ENCODE measurements around the gene GLRA2. TPM values are rescaled to one million over a fixed set of nuclear protein-coding genes. Genes with fewer than 3 reads are reported as not detected.
"Not testable (repeated sequence)": the region's sequence is repeated elsewhere in the genome, so short reads cannot be mapped to it uniquely, and the experiment has no call there.

GLRA2 gene
- total RNA-seq, 1 experiment from 2014 or later: 1.1 TPM

DNA sequence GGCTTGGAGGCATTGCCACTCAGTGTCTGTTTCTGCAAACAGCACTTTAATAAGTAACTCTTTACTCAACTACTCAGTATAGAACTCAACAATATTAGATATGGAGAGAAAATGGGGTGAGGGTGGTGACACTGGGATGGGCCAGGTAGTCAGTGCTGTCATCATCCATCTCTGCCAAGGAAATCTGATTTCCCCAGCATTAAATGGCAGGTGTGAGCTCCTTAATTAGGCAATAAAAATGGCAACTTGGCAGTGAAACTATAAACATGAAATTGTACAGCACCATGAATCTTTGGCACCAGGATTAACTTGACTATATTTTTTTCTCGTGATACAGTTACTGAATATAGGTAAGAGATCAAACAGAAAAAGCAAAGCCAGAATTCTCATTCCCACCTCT is 146.2 kb downstream of the GLRA2 start:
- DNase-seq (ENCODE audit: low read depth): no peak
- in situ Hi-C loops (cut with HindIII; ENCODE audit: low pct_unique_long_range_greater_than_20kb, low sequenced_read_pairs): no loop called here

DNA sequence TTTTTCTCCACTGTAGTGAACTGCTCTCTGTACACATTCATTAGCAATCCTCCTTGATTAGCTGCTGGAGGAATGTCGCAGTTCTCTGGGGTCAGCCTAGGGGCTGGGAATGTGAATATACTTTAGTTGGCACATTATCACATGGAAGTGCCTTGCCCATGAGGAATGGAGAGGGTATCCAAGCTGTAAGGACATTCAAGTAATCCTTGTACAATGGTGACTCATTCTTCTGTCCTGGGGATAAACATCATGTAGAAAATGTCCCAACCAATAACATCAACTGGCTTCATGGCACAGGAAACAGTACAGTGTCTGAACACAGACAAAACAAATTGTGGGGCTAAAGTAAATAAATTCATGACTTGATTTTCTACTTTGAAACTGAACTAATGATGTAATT is 147.1 kb downstream of the GLRA2 start:
- in situ Hi-C loops (cut with HindIII; ENCODE audit: low pct_unique_long_range_greater_than_20kb, low sequenced_read_pairs): no loop called here
- no peak for DNase-seq (ENCODE audit: low read depth)

DNA sequence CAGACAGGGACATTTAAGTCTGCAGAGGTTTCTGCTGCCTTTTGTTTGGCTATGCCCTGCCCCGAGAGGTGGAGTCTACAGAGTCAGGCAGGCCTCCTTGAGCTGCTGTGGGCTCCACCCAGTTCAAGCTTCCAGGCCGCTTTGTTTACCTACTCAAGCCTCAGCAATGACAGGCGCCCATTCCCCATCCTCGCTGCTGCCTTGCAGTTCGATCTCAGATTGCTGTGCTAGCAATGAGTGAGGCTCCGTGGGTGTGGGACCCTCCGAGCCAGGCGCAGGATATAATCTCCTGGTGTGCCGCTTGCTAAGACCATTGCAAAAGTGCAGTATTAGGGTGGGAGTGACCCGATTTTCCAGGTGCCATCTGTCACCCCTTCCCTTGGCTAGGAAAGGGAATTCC is 159.0 kb downstream of the GLRA2 start:
- in situ Hi-C loops (cut with HindIII; ENCODE audit: low pct_unique_long_range_greater_than_20kb, low sequenced_read_pairs); DNase-seq (ENCODE audit: low read depth): not testable (repeated sequence)

DNA sequence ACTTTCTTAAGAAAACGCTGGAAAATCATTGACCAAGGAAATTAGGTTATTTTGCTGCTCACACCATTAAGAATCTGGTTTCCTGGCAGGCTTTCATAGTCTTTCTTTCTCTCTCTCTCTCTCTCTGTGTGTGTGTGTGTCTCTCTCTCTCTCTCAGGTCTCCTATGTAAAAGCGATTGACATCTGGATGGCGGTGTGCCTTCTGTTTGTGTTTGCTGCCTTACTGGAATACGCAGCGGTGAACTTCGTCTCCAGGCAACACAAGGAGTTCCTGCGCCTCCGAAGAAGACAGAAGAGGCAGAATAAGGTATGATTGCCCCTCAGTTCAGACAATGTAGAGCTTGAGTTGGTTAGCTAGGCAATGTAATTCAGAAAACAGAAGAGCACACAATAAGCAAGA is 161.2 kb downstream of the GLRA2 start:
- in situ Hi-C loops (cut with HindIII; ENCODE audit: low pct_unique_long_range_greater_than_20kb, low sequenced_read_pairs): no loop called here
- no peak for DNase-seq (ENCODE audit: low read depth)

DNA sequence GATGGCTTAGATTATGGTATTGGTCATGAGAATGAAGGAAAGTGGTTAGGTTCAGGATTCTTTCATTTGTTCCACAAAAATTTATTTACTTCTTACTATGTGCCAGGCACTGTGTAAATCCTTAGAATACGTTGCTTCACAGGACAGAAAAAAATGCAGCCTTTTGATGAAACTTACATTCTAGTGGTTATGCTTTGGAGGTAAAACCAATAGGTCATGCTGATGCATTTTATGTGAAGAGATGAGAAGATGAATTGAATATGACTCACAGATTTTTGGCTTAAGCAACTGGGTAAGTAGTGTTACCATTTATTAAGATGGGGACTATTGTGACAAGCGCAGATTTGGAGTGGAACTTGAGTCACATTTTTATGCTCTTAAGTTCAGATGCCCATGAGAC is 165.3 kb downstream of the GLRA2 start:
- DNase-seq (ENCODE audit: low read depth): no peak
- in situ Hi-C loops (cut with HindIII; ENCODE audit: low pct_unique_long_range_greater_than_20kb, low sequenced_read_pairs): no loop called here

DNA sequence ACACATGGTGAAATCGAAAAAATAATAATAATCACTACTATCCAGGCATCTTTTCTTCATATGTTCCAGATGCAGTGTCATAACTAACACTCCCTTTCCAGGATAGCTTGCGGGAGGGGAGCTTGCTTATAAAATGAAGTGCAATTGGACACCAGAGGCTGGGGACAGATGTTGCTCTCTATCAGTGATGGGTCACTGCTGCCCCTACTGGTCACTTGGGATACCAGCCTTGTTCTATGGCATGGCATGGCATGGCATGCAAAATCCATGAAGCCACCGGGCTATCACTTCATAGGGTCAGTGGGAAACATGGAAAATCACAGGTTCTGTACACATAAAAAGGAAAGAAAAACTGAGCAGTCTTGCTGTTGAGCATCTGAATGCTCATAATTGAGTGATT is 168.1 kb downstream of the GLRA2 start:
- DNase-seq (ENCODE audit: low read depth): no peak
- in situ Hi-C loops (cut with HindIII; ENCODE audit: low pct_unique_long_range_greater_than_20kb, low sequenced_read_pairs): no loop called here

DNA sequence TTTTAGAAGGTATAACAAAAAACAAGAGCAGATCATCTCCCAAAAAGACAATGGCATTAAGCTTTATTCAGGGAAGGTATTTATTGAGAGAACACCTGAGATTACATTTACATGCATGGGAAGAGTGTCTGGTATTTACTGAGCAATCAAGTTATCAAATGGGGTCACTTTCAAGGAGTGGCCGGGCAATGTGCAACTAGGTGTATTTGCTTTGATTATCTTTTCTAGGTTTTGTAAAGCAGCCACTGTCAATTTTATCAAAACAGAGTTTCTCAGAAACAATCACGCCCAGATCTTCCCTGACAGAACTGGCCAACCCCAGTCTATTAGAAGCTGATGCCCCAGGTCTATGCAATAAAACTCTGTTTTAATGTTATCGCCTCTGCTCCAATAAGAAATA is 169.5 kb downstream of the GLRA2 start:
- in situ Hi-C loops (cut with HindIII; ENCODE audit: low pct_unique_long_range_greater_than_20kb, low sequenced_read_pairs): no loop called here
- DNase-seq (ENCODE audit: low read depth): no peak

DNA sequence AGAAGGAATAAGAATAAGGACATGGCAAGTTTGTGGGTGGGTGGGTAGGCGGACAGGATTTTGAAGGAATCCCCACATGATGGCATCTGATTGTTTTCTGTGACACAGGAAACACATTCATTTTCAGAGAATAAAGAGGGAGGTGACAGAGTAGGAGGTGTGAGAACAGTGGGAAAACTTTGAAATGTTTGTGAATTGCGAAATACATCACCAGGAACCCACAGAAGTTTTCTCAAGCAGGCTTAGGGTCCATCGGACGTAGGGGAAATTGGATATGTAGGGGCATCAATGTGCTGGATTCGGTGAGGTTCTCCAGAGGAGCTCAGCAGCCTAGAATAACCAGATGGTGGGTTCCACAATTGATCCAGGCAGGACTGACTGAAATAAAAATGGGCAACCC is 171.6 kb downstream of the GLRA2 start:
- no peak for DNase-seq (ENCODE audit: low read depth)
- in situ Hi-C loops (cut with HindIII; ENCODE audit: low pct_unique_long_range_greater_than_20kb, low sequenced_read_pairs): no loop called here

DNA sequence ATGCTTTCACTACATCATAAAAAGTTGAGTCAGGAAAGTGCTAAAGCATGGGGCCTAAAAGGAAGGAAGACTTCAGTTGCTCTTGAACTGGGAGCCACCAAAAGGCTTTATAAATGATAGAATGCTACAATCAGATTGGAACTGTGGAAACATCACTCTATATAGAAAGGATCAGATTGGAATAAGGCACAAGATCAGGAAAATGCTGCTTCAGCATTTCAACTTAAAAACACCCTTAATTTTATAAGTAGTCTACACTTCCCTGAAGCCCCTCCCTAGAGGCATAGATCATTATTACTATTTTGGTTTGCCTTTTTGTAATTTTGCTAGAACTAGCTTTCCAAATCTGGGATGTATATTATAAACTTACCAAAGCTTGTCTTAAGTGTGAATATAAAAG is 172.8 kb downstream of the GLRA2 start:
- DNase-seq (ENCODE audit: low read depth): no peak
- in situ Hi-C loops (cut with HindIII; ENCODE audit: low pct_unique_long_range_greater_than_20kb, low sequenced_read_pairs): no loop called here

DNA sequence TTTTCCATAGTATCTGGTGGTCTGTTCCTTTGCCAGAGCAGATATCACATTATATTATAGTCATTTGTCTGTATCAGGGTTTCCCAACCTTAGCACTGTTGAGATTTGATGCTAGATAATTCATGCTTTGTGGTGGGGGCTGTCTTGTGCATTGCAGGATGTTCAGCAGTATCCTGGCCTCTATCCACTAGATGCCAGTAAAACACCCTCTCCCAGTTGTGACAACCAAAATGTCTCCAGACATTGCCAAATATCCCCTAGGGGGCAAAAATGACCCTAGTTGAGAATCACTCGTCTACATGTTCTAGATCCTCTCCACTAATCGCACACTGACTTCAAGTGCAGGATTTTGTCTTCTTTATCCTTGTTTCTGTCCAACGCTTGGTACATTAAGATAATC is 182.8 kb downstream of the GLRA2 start:
- no peak for DNase-seq (ENCODE audit: low read depth)
- in situ Hi-C loops (cut with HindIII; ENCODE audit: low pct_unique_long_range_greater_than_20kb, low sequenced_read_pairs): no loop called here

DNA sequence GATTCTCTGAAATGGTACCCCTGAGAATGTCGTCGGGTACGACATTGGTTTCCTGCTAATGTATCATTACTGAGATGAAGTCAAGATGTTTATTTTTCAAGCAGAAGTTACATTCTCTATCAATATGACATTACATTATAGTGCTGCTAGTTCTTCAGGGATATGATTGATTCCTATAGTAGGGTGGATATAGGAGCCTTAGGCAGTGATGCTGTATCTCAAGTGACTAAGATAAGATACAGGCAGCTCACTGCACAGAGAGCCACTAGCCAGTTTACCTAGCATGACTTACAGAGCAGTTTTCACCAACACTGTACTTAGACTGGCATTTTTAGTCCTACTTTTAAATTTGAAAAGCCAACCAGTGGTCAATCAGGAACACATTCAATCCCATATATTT is 188.6 kb downstream of the GLRA2 start:
- in situ Hi-C loops (cut with HindIII; ENCODE audit: low pct_unique_long_range_greater_than_20kb, low sequenced_read_pairs): no loop called here
- no peak for DNase-seq (ENCODE audit: low read depth)

DNA sequence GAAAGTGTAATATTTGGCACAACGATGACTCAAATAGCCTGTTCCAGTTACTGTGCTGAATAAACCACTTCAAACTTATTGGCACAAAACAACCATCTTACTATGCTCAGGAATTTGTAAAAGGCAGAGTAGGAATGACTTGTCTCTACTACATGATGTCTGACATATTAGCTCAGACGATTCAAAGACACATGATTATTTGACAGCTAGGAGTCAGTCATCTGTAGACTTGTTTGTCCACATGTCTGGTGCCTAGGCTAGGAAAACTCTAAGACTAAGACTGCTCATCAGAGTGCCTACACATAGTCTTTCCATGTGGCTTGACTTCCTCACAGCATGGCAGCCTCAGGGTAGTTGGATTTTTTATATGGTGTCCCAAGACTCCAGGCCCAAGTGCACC is 189.1 kb downstream of the GLRA2 start:
- no peak for DNase-seq (ENCODE audit: low read depth)
- in situ Hi-C loops (cut with HindIII; ENCODE audit: low pct_unique_long_range_greater_than_20kb, low sequenced_read_pairs): no loop called here

DNA sequence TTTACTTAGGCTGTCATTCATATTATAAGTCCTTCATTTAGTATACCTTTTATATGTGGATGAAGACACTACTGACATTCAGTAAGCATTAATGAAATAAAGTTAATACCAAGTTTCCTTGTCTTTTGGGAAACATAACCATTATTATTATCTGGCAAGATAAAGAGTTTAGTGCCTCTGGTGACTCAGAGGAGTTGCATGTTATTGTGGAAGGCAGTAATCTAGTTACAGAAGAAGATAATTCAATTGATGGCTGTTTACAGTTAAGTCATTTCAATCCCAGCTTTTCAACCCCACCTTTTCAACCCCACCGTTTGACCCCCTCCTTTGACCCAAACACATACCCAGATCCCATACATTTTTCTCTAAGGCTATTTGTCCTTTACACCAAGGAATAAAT is 199.7 kb downstream of the GLRA2 start:
- no peak for DNase-seq (ENCODE audit: low read depth)
- in situ Hi-C loops (cut with HindIII; ENCODE audit: low pct_unique_long_range_greater_than_20kb, low sequenced_read_pairs): no loop called here

DNA sequence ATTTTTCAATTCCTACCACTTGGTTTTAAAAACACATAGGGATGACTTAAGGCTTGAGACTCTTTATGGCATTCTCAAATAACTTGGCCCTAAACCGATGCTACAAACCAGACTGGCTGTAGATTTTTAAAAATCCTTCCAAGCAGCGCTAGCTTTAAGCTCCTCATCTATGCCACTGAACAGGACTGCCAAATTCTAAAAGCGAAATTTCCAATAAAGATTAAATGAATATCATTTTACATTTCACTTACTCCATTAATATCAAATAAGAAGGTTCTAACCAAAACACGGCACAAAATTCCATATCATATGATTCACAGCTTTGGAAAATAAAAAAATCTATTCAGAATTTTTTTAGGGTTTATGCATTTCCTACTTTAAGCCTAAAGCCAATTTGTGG is 209.3 kb downstream of the GLRA2 start:
- no peak for DNase-seq (ENCODE audit: low read depth)
- in situ Hi-C loops (cut with HindIII; ENCODE audit: low pct_unique_long_range_greater_than_20kb, low sequenced_read_pairs): no loop called here

DNA sequence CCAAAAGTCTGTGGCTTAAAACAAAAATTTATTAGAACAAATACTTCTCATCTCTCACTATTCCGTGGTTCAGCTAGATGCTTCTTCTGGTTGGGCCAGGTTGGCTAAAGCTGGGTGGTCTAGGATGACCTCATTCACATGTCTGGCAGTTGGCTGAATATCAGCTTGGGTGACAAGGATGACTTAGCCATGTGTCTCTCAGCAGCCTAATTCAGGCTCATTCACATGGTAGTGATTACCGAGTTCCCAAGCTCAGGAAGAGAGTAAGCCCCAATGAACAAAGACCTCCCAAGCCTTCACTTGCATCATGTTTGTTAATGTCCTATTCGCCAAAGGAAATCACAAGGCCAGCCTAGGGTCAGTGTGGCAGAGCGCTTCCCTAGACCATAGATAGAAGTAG is 224.1 kb downstream of the GLRA2 start:
- no peak for DNase-seq (ENCODE audit: low read depth)
- in situ Hi-C loops (cut with HindIII; ENCODE audit: low pct_unique_long_range_greater_than_20kb, low sequenced_read_pairs): no loop called here

DNA sequence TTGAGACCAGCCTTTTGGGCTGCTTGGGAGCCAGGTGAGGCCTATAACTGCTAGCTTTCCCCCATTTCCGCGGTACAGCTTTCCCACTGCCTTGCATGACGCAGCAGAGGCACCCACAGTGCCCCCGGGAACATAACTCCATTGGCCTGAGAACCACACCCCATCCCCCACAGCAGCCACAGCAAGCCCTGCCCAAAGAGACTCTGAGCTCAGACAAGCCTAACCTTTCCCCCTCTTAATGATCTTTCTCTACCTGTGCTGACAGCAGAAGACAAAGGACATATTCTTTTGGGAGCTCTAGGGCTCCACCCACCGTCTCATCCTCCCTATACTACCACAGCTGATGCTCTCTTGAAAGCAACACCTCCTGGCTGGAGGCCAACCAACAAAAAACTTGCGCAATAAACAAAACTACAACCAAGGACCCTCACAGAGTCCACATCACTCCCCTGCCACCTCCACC is 228.7 kb downstream of the GLRA2 start:
- in situ Hi-C loops (cut with HindIII; ENCODE audit: low pct_unique_long_range_greater_than_20kb, low sequenced_read_pairs): no loop called here

DNA sequence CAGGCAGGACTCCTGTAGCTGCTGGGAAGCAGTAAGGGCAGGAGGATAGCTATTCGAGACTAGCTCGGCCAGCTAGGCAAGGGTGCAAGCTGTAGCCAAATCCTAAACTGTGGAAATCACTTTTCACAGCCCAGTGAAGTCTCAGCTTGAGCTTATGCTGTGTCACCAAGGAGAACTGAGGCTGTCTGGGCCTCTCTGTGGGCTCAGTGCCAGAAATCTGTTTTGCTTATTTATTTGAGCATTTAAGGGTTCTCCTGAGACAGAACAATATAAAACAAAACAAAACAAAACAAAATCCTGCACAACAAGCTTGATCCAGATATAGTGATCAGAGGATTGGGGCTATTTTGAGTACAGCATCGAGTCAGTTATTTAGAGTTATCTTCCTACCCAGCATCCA is 246.1 kb downstream of the GLRA2 start:
- DNase-seq (ENCODE audit: low read depth): no peak
- in situ Hi-C loops (cut with HindIII; ENCODE audit: low pct_unique_long_range_greater_than_20kb, low sequenced_read_pairs): no loop called here

More for the DNA sequence above, 228.7 kb downstream of the GLRA2 start:
- no peak for DNase-seq (ENCODE audit: low read depth)

DNA sequence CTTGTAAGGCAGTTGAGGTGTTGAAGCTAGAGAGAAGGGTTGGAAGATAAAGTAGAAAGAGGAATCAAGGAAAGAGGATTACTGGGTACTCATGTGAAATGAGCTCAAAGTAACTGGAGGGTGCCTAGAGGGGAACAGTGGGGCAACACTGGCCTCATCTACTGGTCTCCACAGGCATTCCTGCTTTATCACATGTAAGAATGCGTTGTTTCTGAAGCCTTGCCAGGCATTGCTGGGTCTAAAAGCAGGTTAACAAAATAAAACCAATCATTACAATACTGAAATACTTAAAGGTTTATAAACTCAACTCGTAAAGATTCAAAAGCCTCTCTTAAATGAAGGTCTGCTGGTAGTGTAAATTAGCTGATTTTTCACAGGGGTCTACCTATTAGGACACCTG is 247.6 kb downstream of the GLRA2 start:
- in situ Hi-C loops (cut with HindIII; ENCODE audit: low pct_unique_long_range_greater_than_20kb, low sequenced_read_pairs): no loop called here
- DNase-seq (ENCODE audit: low read depth): no peak

DNA sequence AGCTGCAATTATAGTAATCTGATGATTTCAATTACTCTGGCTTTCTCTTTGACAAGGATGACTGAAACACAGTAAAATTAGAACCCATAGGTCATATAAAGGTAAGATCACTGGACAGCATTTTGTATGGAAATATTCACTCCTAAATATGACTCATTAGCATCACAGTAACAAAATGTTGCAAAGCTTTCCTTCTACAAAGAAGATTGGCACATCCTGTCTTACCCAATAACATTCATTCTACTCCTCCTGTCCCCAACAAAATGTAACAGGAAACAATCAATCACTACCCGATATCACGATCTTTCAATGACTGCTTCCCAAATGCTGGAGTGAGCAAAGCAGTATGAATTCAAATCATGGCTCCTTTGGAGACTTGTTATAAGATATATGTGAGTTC is 248.2 kb downstream of the GLRA2 start:
- no peak for DNase-seq (ENCODE audit: low read depth)
- in situ Hi-C loops (cut with HindIII; ENCODE audit: low pct_unique_long_range_greater_than_20kb, low sequenced_read_pairs): no loop called here

DNA sequence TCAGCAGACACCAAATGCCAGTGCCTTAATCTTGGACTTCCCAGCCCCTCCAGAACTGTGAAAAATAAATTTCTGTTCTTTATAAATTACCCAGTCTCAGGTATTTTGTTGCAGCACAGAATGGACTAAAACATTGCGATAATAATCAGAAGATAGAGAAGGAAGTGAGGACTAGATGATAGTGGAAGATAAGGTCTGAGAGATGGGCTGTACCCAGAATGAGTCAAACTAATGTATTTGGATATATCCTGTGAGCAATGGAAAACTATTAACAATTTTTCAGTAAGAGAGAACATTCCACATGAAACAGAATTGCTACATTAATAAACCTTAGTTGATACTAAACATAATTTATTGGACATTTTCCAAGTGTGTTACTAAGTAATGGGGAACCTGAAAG is 250.2 kb downstream of the GLRA2 start:
- DNase-seq (ENCODE audit: low read depth): no peak
- in situ Hi-C loops (cut with HindIII; ENCODE audit: low pct_unique_long_range_greater_than_20kb, low sequenced_read_pairs): no loop called here
